Measurements from ENCODE around the gene EVL. TPM values are rescaled to one million over a fixed set of nuclear protein-coding genes. Genes with fewer than 3 reads are reported as not detected.
"Not testable (repeated sequence)": the region's sequence is repeated elsewhere in the genome, so short reads cannot be mapped to it uniquely, and the experiment has no call there.

EVL gene
- polyA plus RNA-seq, 3 donors: 143 to 178 (median 162) TPM

GRCh38 chr14:100144645-100144995 lies 79.4 kb downstream of the EVL start:
- DNase-seq: no peak

GRCh38 chr14:100144996-100145646 lies 79.9 kb downstream of the EVL start:
- DNase-seq: no peak

- no peak for DNase-seq
Observed at GRCh38 chr14:100145682-100146464, 80.7 kb downstream of the EVL start.

- DNase-seq: no peak
Observed at GRCh38 chr14:100146531-100147091, 81.4 kb downstream of the EVL start.

- no peak for DNase-seq
Observed at GRCh38 chr14:100147181-100147631, 82.0 kb downstream of the EVL start.

GRCh38 chr14:100147691-100148464 lies 82.7 kb downstream of the EVL start:
- DNase-seq: no peak

- DNase-seq: no peak
Observed at GRCh38 chr14:100148837-100149731, 83.9 kb downstream of the EVL start.

- no peak for DNase-seq
Observed at GRCh38 chr14:100149851-100150611, 84.8 kb downstream of the EVL start.

- no peak for DNase-seq
Observed at GRCh38 chr14:100150932-100151587, 85.8 kb downstream of the EVL start.

- DNase-seq: no peak
Observed at GRCh38 chr14:100152091-100152490, 86.9 kb downstream of the EVL start.

GRCh38 chr14:100153560-100153959 lies 88.3 kb downstream of the EVL start:
- no peak for DNase-seq

GRCh38 chr14:100155049-100155621 lies 89.9 kb downstream of the EVL start:
- no peak for DNase-seq

- DNase-seq: no peak
Observed at GRCh38 chr14:100155756-100156616, 90.8 kb downstream of the EVL start.

GRCh38 chr14:100156776-100157175 lies 91.6 kb downstream of the EVL start:
- no peak for DNase-seq

- DNase-seq: not testable (repeated sequence)
Observed at GRCh38 chr14:100157548-100158232, 92.5 kb downstream of the EVL start.

- DNase-seq: no peak
Observed at GRCh38 chr14:100158566-100159093, 93.4 kb downstream of the EVL start.

GRCh38 chr14:100159094-100159864 lies 94.1 kb downstream of the EVL start, which contains the start of gene DEGS2:
DEGS2 (minus strand) TSS chr14:100159645; CDS start chr14:100159587, 58 bp downstream.
- no peak for DNase-seq

All from renal pelvis (tissue), 4 donors.